ENCODE data around the gene ZNF236.

The ZNF236 gene

GRCh38 chr18:76866666-76867065 lies 44.3 kb downstream of the ZNF236 start:
- DNase-seq: no peak

GRCh38 chr18:76873311-76873710 lies 51.0 kb downstream of the ZNF236 start:
- DNase-seq: no peak

- no peak for DNase-seq
Observed at GRCh38 chr18:76873713-76874112, 51.4 kb downstream of the ZNF236 start.

GRCh38 chr18:76874642-76875389 lies 52.5 kb downstream of the ZNF236 start:
- DNase-seq: peak; percentile 16

GRCh38 chr18:76875390-76876325 lies 53.3 kb downstream of the ZNF236 start:
- DNase-seq: peak; percentile 19

GRCh38 chr18:76878426-76878825 lies 56.1 kb downstream of the ZNF236 start:
- DNase-seq: no peak

GRCh38 chr18:76880026-76880425 lies 57.7 kb downstream of the ZNF236 start:
- no peak for DNase-seq

- DNase-seq: no peak
Observed at GRCh38 chr18:76881744-76882143, 59.4 kb downstream of the ZNF236 start.

- no peak for DNase-seq
Observed at GRCh38 chr18:76882146-76882545, 59.8 kb downstream of the ZNF236 start.

GRCh38 chr18:76885001-76885400 lies 62.6 kb downstream of the ZNF236 start:
- DNase-seq: no peak

GRCh38 chr18:76886112-76886511 lies 63.8 kb downstream of the ZNF236 start:
- DNase-seq: no peak

- DNase-seq: no peak
Observed at GRCh38 chr18:76889091-76889699, 66.8 kb downstream of the ZNF236 start.

GRCh38 chr18:76892832-76893231 lies 70.5 kb downstream of the ZNF236 start:
- no peak for DNase-seq

GRCh38 chr18:76894566-76895346 lies 72.4 kb downstream of the ZNF236 start:
- DNase-seq: no peak

- no peak for DNase-seq
Observed at GRCh38 chr18:76895498-76895897, 73.1 kb downstream of the ZNF236 start.

- no peak for DNase-seq
Observed at GRCh38 chr18:76896677-76897076, 74.3 kb downstream of the ZNF236 start.

- DNase-seq: no peak
Observed at GRCh38 chr18:76897257-76897656, 74.9 kb downstream of the ZNF236 start.

GRCh38 chr18:76903386-76903785 lies 81.0 kb downstream of the ZNF236 start:
- no peak for DNase-seq

GRCh38 chr18:76905821-76906220 lies 83.5 kb downstream of the ZNF236 start:
- no peak for DNase-seq

- no peak for DNase-seq
Observed at GRCh38 chr18:76908277-76908676, 85.9 kb downstream of the ZNF236 start.

GRCh38 chr18:76909439-76909838 lies 87.1 kb downstream of the ZNF236 start:
- DNase-seq: no peak

- DNase-seq: no peak
Observed at GRCh38 chr18:76911440-76911839, 89.1 kb downstream of the ZNF236 start.

- DNase-seq: no peak
Observed at GRCh38 chr18:76913583-76913982, 91.2 kb downstream of the ZNF236 start.
